Stimulated activated CD8-positive, alpha-beta memory T cell treated with anti-CD3 and anti-CD28 coated beads, Interleukin-12 subunit alpha, Interleukin-12 subunit beta, amount 100 ng/mL, for 1 hour (primary cell): ENCODE data around the gene PER2.

ENCODE experiments used
- DNase-seq: peaks from one replicate; pipeline ENCODE4 v3.0.0-alpha.2; 2020; ENCODE audit warnings: low read depth

Gene PER2

GRCh38 chr2:238306672-238306998 is 18.2 kb upstream of the PER2 start:
- no peak for DNase-seq

GRCh38 chr2:238305965-238306671 is 17.7 kb upstream of the PER2 start:
- no peak for DNase-seq

GRCh38 chr2:238305092-238305862 is 16.9 kb upstream of the PER2 start:
- DNase-seq: no peak

DNA sequence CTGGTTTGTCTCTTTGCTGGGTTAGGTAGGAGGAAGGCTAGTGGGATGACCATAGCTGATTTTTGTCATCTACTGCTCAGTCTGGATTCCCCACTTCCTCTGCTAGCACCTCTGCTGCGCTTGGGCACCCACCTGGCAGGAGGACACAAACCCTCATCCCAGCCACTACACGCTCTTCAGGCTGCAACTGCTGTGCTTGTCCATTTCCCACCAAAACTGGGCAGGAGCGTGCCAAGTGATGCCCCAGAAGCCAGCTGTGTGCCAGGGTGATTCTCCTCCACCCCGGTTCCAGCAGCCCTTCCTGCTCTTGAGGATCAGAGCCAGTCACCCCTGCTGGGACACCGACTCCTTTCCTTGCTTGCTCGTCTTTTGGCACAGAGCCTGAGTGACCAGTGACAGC is 15.7 kb upstream of the PER2 start:
- no peak for DNase-seq

- no peak for DNase-seq
Observed at GRCh38 chr2:238302751-238303150, 14.3 kb upstream of the PER2 start.

GRCh38 chr2:238302087-238302486 is 13.7 kb upstream of the PER2 start:
- no peak for DNase-seq

DNA sequence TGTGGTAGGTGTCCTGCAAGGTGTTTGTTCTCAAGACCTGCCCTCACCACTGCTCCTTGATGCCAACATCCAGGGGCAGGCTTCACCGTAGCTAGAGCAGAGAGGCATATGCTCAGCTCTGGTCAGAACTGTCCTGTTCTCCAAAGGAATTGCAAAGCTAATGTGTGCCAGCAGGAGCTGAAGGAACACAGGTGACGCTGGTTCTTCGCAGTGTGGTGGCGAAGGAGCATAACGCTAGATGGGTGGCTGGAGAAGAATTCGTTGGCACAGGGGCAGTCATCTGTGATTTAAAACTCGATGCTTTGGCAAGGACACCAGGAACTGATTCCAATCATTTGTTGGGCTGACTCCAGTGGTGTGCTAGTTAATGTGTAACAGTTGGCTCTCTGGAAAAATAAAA is 11.4 kb upstream of the PER2 start:
- no peak for DNase-seq

DNA sequence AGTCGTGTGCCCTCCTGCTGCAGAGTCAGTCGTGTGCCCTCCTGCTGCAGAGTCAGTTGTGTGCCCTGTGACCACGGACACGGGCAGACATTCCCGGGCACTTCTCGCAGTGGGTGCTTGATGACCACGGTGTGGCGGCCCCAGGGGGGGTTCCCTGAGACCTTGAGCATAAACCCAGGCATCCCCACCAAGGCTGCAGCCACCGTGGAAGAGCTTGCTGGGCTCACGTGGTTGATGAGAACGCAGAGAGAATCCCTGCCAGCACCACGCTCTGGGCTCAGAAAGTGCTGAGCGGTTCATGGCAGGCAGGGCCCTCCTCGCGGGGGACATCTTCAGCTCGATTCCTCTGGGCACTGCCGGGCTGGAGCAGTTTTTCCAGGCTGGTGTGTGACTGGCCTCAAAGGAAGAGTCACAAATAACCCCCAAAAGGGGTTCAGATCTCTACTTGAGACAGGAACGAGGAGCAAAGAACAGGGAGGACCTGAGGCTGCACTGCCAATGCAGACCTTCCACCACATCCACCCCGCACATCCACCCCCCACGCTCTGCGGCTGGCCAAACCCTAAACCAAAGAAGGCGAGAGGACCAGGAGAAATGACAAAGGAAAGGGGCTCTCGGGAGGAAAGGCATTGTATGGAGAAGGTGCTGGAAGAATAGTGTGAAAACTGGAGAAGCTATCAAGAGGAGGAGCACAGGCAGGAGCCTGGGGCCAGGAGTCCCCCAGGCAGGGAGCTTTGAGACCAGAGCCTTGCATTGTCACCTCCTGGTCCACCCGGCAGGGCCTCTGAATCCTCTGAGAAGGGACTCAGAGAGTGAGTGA is 8.4 kb upstream of the PER2 start:
- no peak for DNase-seq

GRCh38 chr2:238295144-238296112 is 7.0 kb upstream of the PER2 start:
- DNase-seq: no peak

DNA sequence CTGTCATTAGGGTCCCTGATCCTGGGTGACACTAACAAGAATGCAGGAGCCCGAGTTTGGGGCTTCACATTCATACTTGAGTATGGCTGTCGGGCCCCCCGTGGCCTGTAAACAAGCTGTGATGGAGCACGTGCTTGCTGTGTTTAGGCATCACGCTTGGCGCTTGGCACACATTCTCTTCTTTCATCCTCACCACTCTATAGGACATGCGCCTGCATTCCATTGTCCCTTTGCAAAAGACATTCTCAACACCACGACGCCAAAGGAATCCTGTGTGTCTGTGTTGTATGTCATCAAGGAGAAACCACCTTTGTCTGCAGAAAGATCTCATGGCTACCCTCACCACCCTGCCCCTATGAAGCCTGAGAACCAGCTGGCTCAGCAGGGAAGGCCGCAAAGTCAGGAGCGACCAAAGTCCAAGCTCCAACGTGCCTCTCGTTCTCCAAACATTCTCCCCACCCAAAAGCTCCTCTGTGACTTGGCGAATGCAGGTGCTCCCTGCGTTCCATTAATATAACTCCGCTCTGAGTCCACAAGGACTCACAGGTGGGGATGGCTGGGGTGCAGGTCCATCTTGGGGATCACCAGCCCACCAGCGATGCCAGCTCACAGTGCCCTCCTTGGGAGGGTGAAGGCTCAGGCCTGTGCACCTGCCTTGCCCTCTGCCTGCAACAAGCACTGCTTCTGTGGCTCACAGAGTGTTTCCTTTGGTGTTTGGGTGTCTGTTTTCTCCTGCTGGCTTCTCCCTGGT is 6.2 kb upstream of the PER2 start:
- no peak for DNase-seq

- DNase-seq: no peak
Observed at GRCh38 chr2:238294046-238294392, 5.6 kb upstream of the PER2 start.

DNA sequence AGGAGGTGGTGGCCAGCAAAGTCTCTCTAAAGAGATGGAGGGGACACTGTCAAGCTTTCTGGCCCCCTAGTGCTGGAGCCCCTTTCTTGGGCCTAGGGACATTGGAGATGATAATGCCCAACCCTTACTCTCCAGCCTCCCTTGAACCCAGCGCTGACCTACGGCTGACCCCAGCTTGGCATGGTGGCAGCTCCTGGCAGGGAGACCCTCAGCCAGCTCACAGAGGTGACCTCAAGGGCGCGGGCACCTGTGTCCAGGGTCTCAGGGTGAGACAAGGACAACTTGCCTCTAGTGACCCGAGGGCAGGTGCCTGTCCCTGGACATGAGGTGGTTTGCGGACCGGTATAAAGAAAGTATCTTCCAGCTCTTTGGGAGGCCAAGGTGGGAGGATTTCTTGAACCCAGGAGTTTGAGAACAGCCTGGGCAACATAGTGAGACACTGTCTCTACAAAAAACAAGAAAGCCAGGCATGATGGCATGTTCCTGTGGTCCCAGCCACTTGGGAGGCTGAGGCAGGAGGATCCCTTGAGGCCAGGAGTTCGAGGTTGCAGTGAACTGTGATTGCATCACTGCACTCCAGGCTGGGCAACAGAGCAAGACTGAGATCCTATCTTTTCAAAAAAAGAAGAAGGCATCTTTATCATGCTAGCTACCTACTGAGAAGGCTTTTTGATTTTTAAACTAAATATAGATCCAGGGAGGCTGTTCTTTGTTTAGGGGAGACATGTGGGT is 3.3 kb upstream of the PER2 start:
- no peak for DNase-seq

- no peak for DNase-seq
Observed at GRCh38 chr2:238290715-238291549, 2.5 kb upstream of the PER2 start.

GRCh38 chr2:238290091-238290509 is 1.7 kb upstream of the PER2 start:
- peak; percentile 21 for DNase-seq

- DNase-seq: no peak
Observed at GRCh38 chr2:238289574-238289973, 1.2 kb upstream of the PER2 start.

DNA sequence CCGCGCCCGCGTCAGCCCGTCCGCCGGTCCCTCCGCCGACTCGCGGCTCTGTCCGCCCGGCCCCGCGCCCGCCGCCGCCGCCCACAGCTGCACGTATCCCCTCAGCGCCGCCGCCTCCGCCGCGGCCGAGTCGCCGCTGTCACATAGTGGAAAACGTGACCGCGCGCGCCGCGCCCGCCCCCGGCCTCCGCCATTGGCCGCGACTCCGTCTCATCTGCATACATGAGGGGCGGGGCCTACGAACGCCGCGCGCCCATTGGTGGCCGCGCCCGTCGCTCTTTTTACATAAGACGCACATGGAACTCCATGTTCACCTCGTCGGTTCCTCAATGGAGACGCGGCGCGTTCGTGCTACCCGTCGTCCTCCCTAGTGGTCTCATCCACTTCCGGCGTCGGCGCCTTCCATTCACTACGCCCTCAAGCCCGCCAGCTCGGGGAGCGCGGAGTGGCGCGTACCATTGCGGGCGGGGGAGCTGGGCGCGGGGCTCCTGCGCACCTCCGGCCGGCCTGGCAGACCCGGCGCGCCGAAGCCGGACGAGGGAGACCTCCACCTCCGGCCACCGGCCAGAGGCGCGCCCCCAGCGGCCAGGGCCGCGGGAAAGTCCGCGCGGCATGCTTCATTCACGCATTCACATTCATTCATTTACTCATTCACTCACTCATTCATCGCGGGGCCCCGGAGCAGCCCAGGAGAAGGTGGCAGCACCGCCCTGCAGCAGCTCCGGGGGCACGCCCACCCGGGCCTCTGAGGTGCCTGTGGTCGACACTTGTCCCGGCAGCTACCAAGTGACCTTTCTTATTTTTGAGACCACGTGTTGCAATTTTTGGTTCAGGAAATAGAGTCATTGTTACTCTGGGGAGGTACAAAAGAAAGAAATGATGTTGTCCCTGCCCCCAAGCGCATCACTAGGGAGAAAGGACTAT is 502 bp upstream of the PER2 start:
- DNase-seq: peak; percentile 93

- no peak for DNase-seq
Observed at GRCh38 chr2:238286987-238287736, 1.2 kb downstream of the PER2 start.

- DNase-seq: no peak
Observed at GRCh38 chr2:238286551-238286950, 1.9 kb downstream of the PER2 start.
